Mesenchymal stem cell (in vitro differentiated cells and primary cell): ENCODE data around the gene ANKRD33.

Experiments
- DNase-seq: peaks from one replicate; pipeline ENCODE4 v3.0.0-alpha.2; 2013
- H2AFZ ChIP-seq: one replicate; pipeline ENCODE4 v1.6.1; 2013; ENCODE audit warnings: low read depth, mild to moderate bottlenecking, control low read depth, inconsistent platforms, low read length, moderate library complexity
- H2AK5ac ChIP-seq: 2 replicates; pipeline ENCODE4 v1.6.1; 2013; ENCODE audit warnings: low read length, moderate library complexity, mild to moderate bottlenecking, inconsistent platforms; ENCODE audit not compliant: severe bottlenecking
- H2BK120ac ChIP-seq: one replicate; pipeline ENCODE4 v1.6.1; 2013; ENCODE audit warnings: low read depth, mild to moderate bottlenecking, inconsistent platforms, low read length, moderate library complexity
- H2BK12ac ChIP-seq, 2 experiments: one replicate each; pipeline ENCODE4 v1.6.1; 2013; ENCODE audit warnings: inconsistent platforms in 2 of 2, low read length in 2 of 2, mild to moderate bottlenecking in 2 of 2, moderate library complexity in 2 of 2, control low read depth in 1 of 2
- H2BK15ac ChIP-seq: one replicate; pipeline ENCODE4 v1.6.1; 2013; ENCODE audit warnings: mild to moderate bottlenecking, low read depth, inconsistent platforms; ENCODE audit not compliant: poor library complexity, severe bottlenecking
- H2BK5ac ChIP-seq: 2 replicates; pipeline ENCODE4 v1.6.1; 2013; ENCODE audit warnings: low read depth, mild to moderate bottlenecking, low read length, control low read depth, inconsistent platforms; ENCODE audit not compliant: poor library complexity, severe bottlenecking
- H3K14ac ChIP-seq, 2 experiments: one replicate each; pipeline ENCODE4 v1.6.1; 2013; ENCODE audit warnings: inconsistent platforms in 2 of 2, low read length in 2 of 2, control low read depth in 1 of 2, mild to moderate bottlenecking in 1 of 2, moderate library complexity in 1 of 2
- H3K18ac ChIP-seq, 2 experiments: one replicate each; pipeline ENCODE4 v1.6.1; 2013; ENCODE audit warnings: inconsistent platforms in 2 of 2, low read length in 2 of 2, control low read depth in 1 of 2, low read depth in 1 of 2, mild to moderate bottlenecking in 1 of 2
- H3K23ac ChIP-seq, 2 experiments: one replicate each; pipeline ENCODE4 v1.6.1; 2013; ENCODE audit warnings: inconsistent platforms in 2 of 2, low read length in 2 of 2, mild to moderate bottlenecking in 2 of 2, moderate library complexity in 2 of 2, control low read depth in 1 of 2
- H3K27ac ChIP-seq: 2 replicates; pipeline ENCODE4 v1.5.1; 2013; ENCODE audit warnings: mild to moderate bottlenecking, moderate library complexity, low read length, control low read depth, inconsistent platforms; ENCODE audit not compliant: poor library complexity, severe bottlenecking
- H3K27me3 ChIP-seq, 2 experiments: 2 replicates each; pipeline versions ENCODE4 v1.6.1 to v1.7.0; 2013; ENCODE audit warnings: low read length in 2 of 2, mild to moderate bottlenecking in 2 of 2, moderate library complexity in 2 of 2, control low read depth in 1 of 2, inconsistent platforms in 1 of 2; ENCODE audit not compliant: control insufficient read depth in 1 of 2, insufficient read depth in 1 of 2
- H3K36me3 ChIP-seq, 2 experiments: 2 replicates each; pipeline versions ENCODE4 v1.6.1 to v1.7.0; 2013; ENCODE audit warnings: low read length in 2 of 2, control low read depth in 1 of 2, inconsistent platforms in 1 of 2, low read depth in 1 of 2, mild to moderate bottlenecking in 1 of 2; ENCODE audit not compliant: insufficient read depth in 2 of 2, control insufficient read depth in 1 of 2
- H3K4ac ChIP-seq, 2 experiments: one replicate each; pipeline ENCODE4 v1.6.1; 2013; ENCODE audit warnings: inconsistent platforms in 2 of 2, low read length in 2 of 2, mild to moderate bottlenecking in 2 of 2, moderate library complexity in 2 of 2, control low read depth in 1 of 2, low read depth in 1 of 2
- H3K4me1 ChIP-seq: 2 replicates; pipeline ENCODE4 v1.6.1; 2013; ENCODE audit warnings: low read depth, low read length, control low read depth; ENCODE audit not compliant: control insufficient read depth, insufficient read depth
- H3K4me2 ChIP-seq: 2 replicates; pipeline ENCODE4 v1.6.1; 2013; ENCODE audit warnings: low read length, mild to moderate bottlenecking, inconsistent platforms; ENCODE audit not compliant: poor library complexity, severe bottlenecking
- H3K4me3 ChIP-seq, 2 experiments: 2 replicates each; pipeline versions ENCODE4 v1.5.1 to v1.7.0; 2013; ENCODE audit warnings: low read length in 2 of 2, mild to moderate bottlenecking in 2 of 2, control low read depth in 1 of 2, low read depth in 1 of 2; ENCODE audit not compliant: insufficient read depth in 1 of 2
- H3K79me1 ChIP-seq: replicated peaks from 2 replicates; pipeline ENCODE4 v1.6.1; 2013; ENCODE audit warnings: mild to moderate bottlenecking, control low read depth, low read length, inconsistent platforms; ENCODE audit not compliant: poor library complexity, severe bottlenecking
- H3K9ac ChIP-seq: 2 replicates; pipeline ENCODE4 v1.7.0; 2013; ENCODE audit warnings: mild to moderate bottlenecking, low read length, moderate library complexity
- H3K9me3 ChIP-seq: 2 replicates; pipeline ENCODE4 v1.7.0; 2013; ENCODE audit warnings: mild to moderate bottlenecking, low read length; ENCODE audit not compliant: control insufficient read depth
- H4K8ac ChIP-seq: one replicate; pipeline ENCODE4 v1.6.1; 2013; ENCODE audit warnings: inconsistent platforms, mild to moderate bottlenecking, low read length, moderate library complexity
- H4K91ac ChIP-seq: one replicate; pipeline ENCODE4 v1.6.1; 2013; ENCODE audit warnings: mild to moderate bottlenecking, low read length, inconsistent platforms
- WGBS: methylation state at CpG from one replicate; pipeline ENCODE4 v1.1.7; 2013; ENCODE audit warnings: mixed read lengths; 5-methylcytosine and 5-hydroxymethylcytosine counted together

Gene ANKRD33

GRCh38 chr12:51893786-51894185 is 5.9 kb downstream of the ANKRD33 start:
- Histone ChIP-seq H3K23ac (no peak overlapping the region), H3K79me1 (no peaks in the 10 kb centered on the region), H2BK12ac (peak overlapping the region in 1 of 2 experiments; percentile 12), H3K18ac (peak overlapping the region in 1 of 2 experiments; percentile 30), H3K4me3 (no peak overlapping the region), H3K4ac (no peak overlapping the region), H3K9me3 (no peaks in the 10 kb centered on the region), H2BK5ac (no peak overlapping the region), H3K4me2 (no peak overlapping the region), H3K27me3 (no peaks in the 10 kb centered on the region), H3K4me1 (peaks cover 7% of the 10 kb centered on the region), H3K36me3 (no peaks in the 10 kb centered on the region), H2AFZ (no peak overlapping the region), H3K27ac (no peak overlapping the region), H2AK5ac (no peak overlapping the region), H3K9ac (peak overlapping the region; percentile 16), H2BK120ac (no peak overlapping the region), H4K91ac (no peak overlapping the region), H4K8ac (no peak overlapping the region), H3K14ac (no peak overlapping the region), H2BK15ac (no peak overlapping the region)
- WGBS, result 93% methylated on average over 5 of the region's 6 CpGs
- DNase-seq, result no peak

- H3K18ac ChIP-seq, result peak overlapping the region; percentile 72 to 86
- H3K36me3 ChIP-seq, result no peaks in the 10 kb centered on the region
- H2AK5ac ChIP-seq, result no peak overlapping the region
- peak overlapping the region; percentile 71 to 75 for H3K4ac ChIP-seq
- H3K14ac ChIP-seq, result peak overlapping the region in 1 of 2 experiments; percentile 45
- H3K9ac ChIP-seq, result peak overlapping the region; percentile 46
- H4K91ac ChIP-seq, result peak overlapping the region; percentile 82
- H3K23ac ChIP-seq, result no peak overlapping the region
- H2AFZ ChIP-seq, result peak overlapping the region; percentile 8
- H3K79me1 ChIP-seq, result no peaks in the 10 kb centered on the region
- no peaks in the 10 kb centered on the region for H3K27me3 ChIP-seq
- DNase-seq, result no peak
- no peak overlapping the region for H3K4me3 ChIP-seq
- no peak overlapping the region for H3K4me2 ChIP-seq
- peak overlapping the region; percentile 57 for H2BK15ac ChIP-seq
- H3K27ac ChIP-seq, result no peak overlapping the region
- peak overlapping the region; percentile 58 for H4K8ac ChIP-seq
- 85% methylated on average over 8 of the region's 8 CpGs for WGBS
- peak overlapping the region; percentile 39 for H2BK120ac ChIP-seq
- H2BK12ac ChIP-seq, result peak overlapping the region; percentile 89 to 98
- H3K4me1 ChIP-seq, result peaks cover 6% of the 10 kb centered on the region
- H3K9me3 ChIP-seq, result no peaks in the 10 kb centered on the region
- H2BK5ac ChIP-seq, result no peak overlapping the region
Measured at GRCh38 chr12:51895378-51896135, 7.7 kb downstream of the ANKRD33 start.

GRCh38 chr12:51896236-51896635 is 8.3 kb downstream of the ANKRD33 start:
- H2BK12ac ChIP-seq, result peak overlapping the region; percentile 89 to 98
- H3K14ac ChIP-seq, result no peak overlapping the region
- H3K79me1 ChIP-seq, result no peaks in the 10 kb centered on the region
- H3K9me3 ChIP-seq, result no peaks in the 10 kb centered on the region
- peak overlapping the region; percentile 28 for H4K8ac ChIP-seq
- H3K23ac ChIP-seq, result peak overlapping the region in 1 of 2 experiments; percentile 25
- no peak overlapping the region for H3K9ac ChIP-seq
- H4K91ac ChIP-seq, result no peak overlapping the region
- peak overlapping the region in 1 of 2 experiments; percentile 59 for H3K18ac ChIP-seq
- no peak overlapping the region for H3K27ac ChIP-seq
- H2BK15ac ChIP-seq, result peak overlapping the region; percentile 62
- H3K4me3 ChIP-seq, result no peak overlapping the region
- H3K4me2 ChIP-seq, result no peak overlapping the region
- no peak overlapping the region for H2BK5ac ChIP-seq
- H3K27me3 ChIP-seq, result no peaks in the 10 kb centered on the region
- no peaks in the 10 kb centered on the region for H3K36me3 ChIP-seq
- no peak overlapping the region for H2AK5ac ChIP-seq
- DNase-seq, result no peak
- WGBS, result 84% methylated on average over 3 of the region's 3 CpGs
- H3K4me1 ChIP-seq, result peaks cover 7% of the 10 kb centered on the region
- H2BK120ac ChIP-seq, result no peak overlapping the region
- no peak overlapping the region for H2AFZ ChIP-seq
- H3K4ac ChIP-seq, result peak overlapping the region in 1 of 2 experiments; percentile 71

GRCh38 chr12:51897181-51897580 is 9.3 kb downstream of the ANKRD33 start:
- WGBS, result 64% methylated on average over 6 of the region's 8 CpGs
- Histone ChIP-seq H2AFZ (no peak overlapping the region), H2BK15ac (no peak overlapping the region), H3K27ac (no peak overlapping the region), H4K8ac (peak overlapping the region; percentile 66), H3K79me1 (no peaks in the 10 kb centered on the region), H3K4ac (peak overlapping the region; percentile 57), H4K91ac (peak overlapping the region; percentile 87), H2BK12ac (peak overlapping the region; percentile 88 to 89), H2BK5ac (no peak overlapping the region), H3K27me3 (no peaks in the 10 kb centered on the region), H3K4me2 (no peak overlapping the region), H2BK120ac (no peak overlapping the region), H3K4me3 (no peak overlapping the region), H3K4me1 (peaks cover 7% of the 10 kb centered on the region), H3K36me3 (no peaks in the 10 kb centered on the region), H3K18ac (peak overlapping the region; percentile 13 to 52), H3K9me3 (no peaks in the 10 kb centered on the region), H3K9ac (no peak overlapping the region), H2AK5ac (no peak overlapping the region), H3K23ac (no peak overlapping the region), H3K14ac (no peak overlapping the region)
- no peak for DNase-seq
